H9 (cell line): ENCODE measurements around the gene IRF2BP1. TPM values are rescaled to one million over a fixed set of nuclear protein-coding genes. Genes with fewer than 3 reads are reported as not detected.

Source experiments
- DNase-seq: peaks from one replicate; pipeline ENCODE4 v3.0.0-alpha.2; 2017
- H2AFZ ChIP-seq: one replicate; pipeline ENCODE4 v1.6.1; 2013; ENCODE audit warnings: mild to moderate bottlenecking, low read length, control low read depth, moderate library complexity
- H2AK5ac ChIP-seq: 2 replicates; pipeline ENCODE4 v1.6.1; 2013; ENCODE audit warnings: low read length, control low read depth, mixed read lengths; ENCODE audit not compliant: insufficient read length
- H2BK120ac ChIP-seq: one replicate; pipeline ENCODE4 v1.6.1; 2013; ENCODE audit warnings: low read depth, mild to moderate bottlenecking, low read length, control low read depth, inconsistent platforms; ENCODE audit not compliant: poor library complexity, severe bottlenecking
- H2BK12ac ChIP-seq: 2 replicates; pipeline ENCODE4 v1.6.1; 2013; ENCODE audit warnings: low read length, control low read depth, mixed read lengths, low read depth; ENCODE audit not compliant: insufficient read length
- H2BK15ac ChIP-seq: 2 replicates; pipeline ENCODE4 v1.6.1; 2013; ENCODE audit warnings: low read depth, low read length, control low read depth
- H2BK20ac ChIP-seq: one replicate; pipeline ENCODE4 v1.6.1; 2013; ENCODE audit warnings: low read depth, mild to moderate bottlenecking, low read length, control low read depth, inconsistent platforms; ENCODE audit not compliant: poor library complexity, severe bottlenecking
- H2BK5ac ChIP-seq: 2 replicates; pipeline ENCODE4 v1.6.1; 2013; ENCODE audit warnings: low read length, control low read depth, mixed read lengths; ENCODE audit not compliant: insufficient read length
- H3K14ac ChIP-seq: 2 replicates; pipeline ENCODE4 v1.6.1; 2013; ENCODE audit warnings: low read length, control low read depth; ENCODE audit not compliant: insufficient read depth
- H3K18ac ChIP-seq: 2 replicates; pipeline ENCODE4 v1.6.1; 2013; ENCODE audit warnings: low read depth, mild to moderate bottlenecking, mixed read lengths, low read length, control low read depth; ENCODE audit not compliant: insufficient read length
- H3K23ac ChIP-seq: 2 replicates; pipeline ENCODE4 v1.6.1; 2013; ENCODE audit warnings: low read length, control low read depth, mixed read lengths, low read depth; ENCODE audit not compliant: insufficient read length
- H3K23me2 ChIP-seq: 2 replicates; pipeline ENCODE4 v1.6.1; 2013; ENCODE audit warnings: low read depth, mild to moderate bottlenecking, mixed read lengths, low read length, control low read depth; ENCODE audit not compliant: insufficient read length, poor library complexity, severe bottlenecking
- H3K27ac ChIP-seq: 2 replicates; pipeline ENCODE4 v1.5.1; 2013; ENCODE audit warnings: low read length, control low read depth, mixed read lengths, low read depth; ENCODE audit not compliant: insufficient read length
- H3K27me3 ChIP-seq: 2 replicates; pipeline ENCODE4 v1.6.1; 2013; ENCODE audit warnings: low read length, control low read depth, inconsistent platforms; ENCODE audit not compliant: insufficient read depth
- H3K4ac ChIP-seq: 2 replicates; pipeline ENCODE4 v1.6.1; 2013; ENCODE audit warnings: low read depth, mild to moderate bottlenecking, control low read depth, inconsistent platforms, low read length, moderate library complexity
- H3K4me1 ChIP-seq: 2 replicates; pipeline ENCODE4 v1.6.1; 2013; ENCODE audit warnings: low read length, control low read depth, inconsistent platforms; ENCODE audit not compliant: insufficient read depth
- H3K4me2 ChIP-seq: 2 replicates; pipeline ENCODE4 v1.6.1; 2013; ENCODE audit warnings: low read length, control low read depth, mixed read lengths; ENCODE audit not compliant: insufficient read length, insufficient read depth
- H3K56ac ChIP-seq: 2 replicates; pipeline ENCODE4 v1.6.1; 2013; ENCODE audit warnings: low read depth, mild to moderate bottlenecking, mixed read lengths, low read length, control low read depth; ENCODE audit not compliant: insufficient read length
- H3K79me1 ChIP-seq: 2 replicates; pipeline ENCODE4 v1.6.1; 2013; ENCODE audit warnings: low read depth, mild to moderate bottlenecking, moderate library complexity, low read length, control low read depth, inconsistent platforms; ENCODE audit not compliant: insufficient read depth, poor library complexity, severe bottlenecking
- H3K79me2 ChIP-seq: 2 replicates; pipeline ENCODE4 v1.6.1; 2013; ENCODE audit warnings: low read length, control low read depth, inconsistent platforms; ENCODE audit not compliant: insufficient read depth
- H3K9ac ChIP-seq: 2 replicates; pipeline ENCODE4 v1.6.1; 2013; ENCODE audit warnings: low read length, control low read depth, mixed read lengths; ENCODE audit not compliant: insufficient read length; ENCODE audit errors: extremely low read depth
- H3K9me3 ChIP-seq: one replicate; pipeline ENCODE4 v1.6.1; 2013; ENCODE audit warnings: low read depth, low read length, inconsistent platforms; ENCODE audit not compliant: control insufficient read depth
- H3T11ph ChIP-seq: one replicate; pipeline ENCODE4 v1.6.1; 2013; ENCODE audit warnings: mild to moderate bottlenecking, low read length, control low read depth, inconsistent platforms
- H4K20me1 ChIP-seq: one replicate; pipeline ENCODE4 v1.6.1; 2013; ENCODE audit not compliant: control insufficient read depth, insufficient read length, insufficient read depth
- H4K5ac ChIP-seq: 2 replicates; pipeline ENCODE4 v1.6.1; 2013; ENCODE audit warnings: low read depth, mild to moderate bottlenecking, mixed read lengths, low read length, control low read depth; ENCODE audit not compliant: insufficient read length
- H4K8ac ChIP-seq: replicated peaks from 2 replicates; pipeline ENCODE4 v1.6.1; 2013; ENCODE audit warnings: low read length, control low read depth, mixed read lengths, low read depth; ENCODE audit not compliant: insufficient read length
- H4K91ac ChIP-seq: 2 replicates; pipeline ENCODE4 v1.6.1; 2013; ENCODE audit warnings: low read depth, mild to moderate bottlenecking, moderate library complexity, mixed read lengths, low read length, control low read depth; ENCODE audit not compliant: insufficient read length
- H3K27ac Mint-ChIP-seq, 3 experiments: 2 replicates in 2 of 3; 3 replicates in 1 of 3; pipeline ENCODE4 v1.8.0; 2020 to 2021; ENCODE audit warnings: mixed read lengths in 3 of 3, mild to moderate bottlenecking in 1 of 3, moderate library complexity in 1 of 3
- H3K27me3 Mint-ChIP-seq: 2 replicates; pipeline ENCODE4 v1.8.0; 2021; ENCODE audit warnings: low read depth, mild to moderate bottlenecking, moderate library complexity, mixed read lengths
- H3K36me3 Mint-ChIP-seq, 3 experiments: 2 replicates in 2 of 3; 3 replicates in 1 of 3; pipeline ENCODE4 v1.8.0; 2020 to 2021; ENCODE audit warnings: low read depth in 3 of 3, mixed read lengths in 3 of 3; ENCODE audit not compliant: insufficient read depth in 1 of 3
- H3K4me1 Mint-ChIP-seq, 2 experiments: 2 replicates each; pipeline ENCODE4 v1.8.0; 2020; ENCODE audit warnings: mixed read lengths in 2 of 2
- H3K4me3 Mint-ChIP-seq, 2 experiments: 2 replicates in 1 of 2; 3 replicates in 1 of 2; pipeline ENCODE4 v1.8.0; 2020 to 2021; ENCODE audit warnings: mild to moderate bottlenecking in 2 of 2, mixed read lengths in 2 of 2, moderate library complexity in 1 of 2
- H3K9me3 Mint-ChIP-seq, 2 experiments: 2 replicates in 1 of 2; 3 replicates in 1 of 2; pipeline ENCODE4 v1.8.0; 2020; ENCODE audit warnings: mild to moderate bottlenecking in 2 of 2, mixed read lengths in 2 of 2, moderate library complexity in 1 of 2
- WGBS: extraction: QIAGEN DNeasy Blood & Tissue Kit; methylation state at CpG from one replicate; pipeline ENCODE4 v1.1.7; 2013; ENCODE audit warnings: missing lambda C conversion rate, low lambda C conversion rate, mixed read lengths; ENCODE audit not compliant: insufficient read length; ENCODE audit errors: extremely low coverage; 5-methylcytosine and 5-hydroxymethylcytosine counted together
- total RNA-seq: library from RNA; stranded (reverse); gene quantifications from 2 replicates; pipeline ENCODE4 v1.2.1, GENCODE V29; 2021
- TF ChIP-seq, protein P1 (sequence below): fragments of 200-600 bp; sonication (generic); conservative IDR thresholded peaks from 3 replicates; pipeline ENCODE4 v1.8.0; 2021; ENCODE audit warnings: antibody characterized with exemption, mild to moderate bottlenecking

The IRF2BP1 gene
- total RNA-seq, 1 experiment from 2014 or later: 28.2 TPM

DNA sequence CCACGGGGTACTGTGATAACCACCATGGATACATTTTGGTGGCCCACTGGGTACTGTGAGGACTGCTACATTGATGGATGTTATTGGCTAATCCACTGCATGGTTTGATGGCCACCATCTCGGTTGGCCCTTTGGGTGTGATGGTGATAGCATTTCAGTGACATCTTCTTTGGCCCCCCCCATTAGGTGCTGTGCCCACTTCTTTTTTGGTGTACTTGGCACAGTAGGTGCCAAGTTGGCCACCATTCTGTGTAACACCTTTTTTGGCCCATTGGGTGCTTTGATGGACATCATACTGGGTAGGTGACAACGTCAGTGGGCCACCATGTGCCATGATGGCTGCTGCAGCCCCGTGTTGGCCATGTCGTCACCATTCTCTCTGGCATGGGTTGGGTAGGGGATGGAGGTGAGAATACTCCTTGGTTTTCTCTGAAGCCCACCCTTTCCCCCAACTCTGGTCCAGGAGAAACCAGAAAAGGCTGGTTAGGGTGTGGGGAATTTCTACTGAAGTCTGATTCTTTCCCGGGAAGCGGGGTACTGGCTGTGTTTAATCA is 12.6 kb downstream of the IRF2BP1 start:
- Histone ChIP-seq H4K5ac (no peak overlapping the region), H3K4ac (no peak overlapping the region), H3K9me3 (no peaks in the 10 kb centered on the region), H2BK15ac (no peak overlapping the region), H3K14ac (no peak overlapping the region), H4K20me1 (peaks cover 3% of the 10 kb centered on the region), H3K23me2 (peaks cover 3% of the 10 kb centered on the region), H3K18ac (no peak overlapping the region), H4K91ac (no peak overlapping the region), H3K23ac (no peak overlapping the region), H3T11ph (no peak overlapping the region), H3K4me1 (no peaks in the 10 kb centered on the region), H2BK5ac (no peak overlapping the region), H2AK5ac (no peak overlapping the region), H4K8ac (no peak overlapping the region), H3K79me2 (peaks cover 2% of the 10 kb centered on the region; the same call in 1 of the 2 replicates), H2BK20ac (no peak overlapping the region), H2BK120ac (no peak overlapping the region), H2BK12ac (no peak overlapping the region), H3K27me3 (no peaks in the 10 kb centered on the region), H3K9ac (no peak overlapping the region), H3K79me1 (no peaks in the 10 kb centered on the region), H3K27ac (no peak overlapping the region), H3K4me2 (no peak overlapping the region), H3K56ac (no peak overlapping the region), H2AFZ (no peak overlapping the region)
- H3K36me3 Mint-ChIP-seq: peaks cover 8 to 26% (median 20%) of the 10 kb centered on the region in 3 experiments; a peak in 6 of 7 replicates
- TF ChIP-seq, protein P1, sequence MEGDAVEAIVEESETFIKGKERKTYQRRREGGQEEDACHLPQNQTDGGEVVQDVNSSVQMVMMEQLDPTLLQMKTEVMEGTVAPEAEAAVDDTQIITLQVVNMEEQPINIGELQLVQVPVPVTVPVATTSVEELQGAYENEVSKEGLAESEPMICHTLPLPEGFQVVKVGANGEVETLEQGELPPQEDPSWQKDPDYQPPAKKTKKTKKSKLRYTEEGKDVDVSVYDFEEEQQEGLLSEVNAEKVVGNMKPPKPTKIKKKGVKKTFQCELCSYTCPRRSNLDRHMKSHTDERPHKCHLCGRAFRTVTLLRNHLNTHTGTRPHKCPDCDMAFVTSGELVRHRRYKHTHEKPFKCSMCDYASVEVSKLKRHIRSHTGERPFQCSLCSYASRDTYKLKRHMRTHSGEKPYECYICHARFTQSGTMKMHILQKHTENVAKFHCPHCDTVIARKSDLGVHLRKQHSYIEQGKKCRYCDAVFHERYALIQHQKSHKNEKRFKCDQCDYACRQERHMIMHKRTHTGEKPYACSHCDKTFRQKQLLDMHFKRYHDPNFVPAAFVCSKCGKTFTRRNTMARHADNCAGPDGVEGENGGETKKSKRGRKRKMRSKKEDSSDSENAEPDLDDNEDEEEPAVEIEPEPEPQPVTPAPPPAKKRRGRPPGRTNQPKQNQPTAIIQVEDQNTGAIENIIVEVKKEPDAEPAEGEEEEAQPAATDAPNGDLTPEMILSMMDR: no peak
- H3K9me3 Mint-ChIP-seq: no peaks in the 10 kb centered on the region
- no peaks in the 10 kb centered on the region; the same call in 1 of the 2 replicates for H3K27me3 Mint-ChIP-seq
- H3K4me1 Mint-ChIP-seq: peaks cover 19 to 30% of the 10 kb centered on the region in 2 experiments
- peak overlapping the region in 1 of 2 experiments; percentile 4; a peak in 1 of 5 replicates for H3K4me3 Mint-ChIP-seq
- no peak overlapping the region for H3K27ac Mint-ChIP-seq
- WGBS: no CpG with 5 or more reads among the region's 7 CpGs
- DNase-seq: no peak
